Keratinocyte (primary cell): ENCODE data around the gene IL32. TPM values are rescaled to one million over a fixed set of nuclear protein-coding genes. Genes with fewer than 3 reads are reported as not detected.

Experiments
- DNase-seq: peaks from one replicate; pipeline ENCODE4 v3.0.0-alpha.2; 2011; ENCODE audit warnings: low read depth, missing footprints, low spot score
- FAIRE-seq: peaks from 2 replicates; lab custom pipeline; 2011; peaks lifted over from hg19 to GRCh38; lab: Jason Lieb, UNC
- H2AFZ ChIP-seq: 2 replicates; pipeline ENCODE4 v1.6.0; 2012; ENCODE audit warnings: low read length, control low read depth, inconsistent platforms; ENCODE audit not compliant: control insufficient read depth
- H3K27ac ChIP-seq: 2 replicates; pipeline ENCODE4 v1.5.1; 2011; ENCODE audit warnings: low read length; ENCODE audit not compliant: control insufficient read depth, insufficient read depth
- H3K27me3 ChIP-seq: 3 replicates; pipeline ENCODE4 v1.6.0; 2011; ENCODE audit warnings: low read length; ENCODE audit not compliant: control insufficient read depth, insufficient read depth; ENCODE audit errors: extremely low read depth
- H3K36me3 ChIP-seq, 2 experiments: 2 replicates in 1 of 2; 3 replicates in 1 of 2; pipeline ENCODE4 v1.5.1; 2011; ENCODE audit warnings: low read length in 2 of 2, mild to moderate bottlenecking in 1 of 2; ENCODE audit not compliant: control insufficient read depth in 2 of 2, insufficient read depth in 2 of 2; ENCODE audit errors: extremely low read depth in 1 of 2
- H3K4me1 ChIP-seq: 3 replicates; pipeline ENCODE4 v1.5.1; 2011; ENCODE audit warnings: low read length; ENCODE audit not compliant: control insufficient read depth, insufficient read depth; ENCODE audit errors: extremely low read depth
- H3K4me2 ChIP-seq: 3 replicates; pipeline ENCODE4 v1.6.0; 2011; ENCODE audit warnings: low read depth, low read length; ENCODE audit not compliant: control insufficient read depth, insufficient read depth; ENCODE audit errors: extremely low read depth
- H3K4me3 ChIP-seq, 3 experiments: fragments of 200-600 bp in 1 of 3; sonication (generic) in 1 of 3; 2 replicates in 2 of 3; 3 replicates in 1 of 3; pipeline ENCODE4 v1.5.1; 2011 to 2016; ENCODE audit warnings: low read length in 3 of 3, mild to moderate bottlenecking in 3 of 3, control low read depth in 2 of 3, inconsistent platforms in 1 of 3, low read depth in 1 of 3, mixed read lengths in 1 of 3, mixed run types in 1 of 3, moderate library complexity in 1 of 3; ENCODE audit not compliant: control insufficient read depth in 2 of 3, insufficient read depth in 2 of 3; ENCODE audit errors: extremely low read depth in 1 of 3
- H3K79me2 ChIP-seq: 2 replicates; pipeline ENCODE4 v1.6.0; 2012; ENCODE audit warnings: low read length; ENCODE audit not compliant: control insufficient read depth, insufficient read depth
- H3K9ac ChIP-seq: 3 replicates; pipeline ENCODE4 v1.6.0; 2011; ENCODE audit warnings: low read length; ENCODE audit not compliant: control insufficient read depth, insufficient read depth; ENCODE audit errors: extremely low read depth
- H3K9me1 ChIP-seq: 3 replicates; pipeline ENCODE4 v1.6.0; 2011; ENCODE audit warnings: low read length; ENCODE audit not compliant: control insufficient read depth, insufficient read depth; ENCODE audit errors: extremely low read depth
- H3K9me3 ChIP-seq: 2 replicates; pipeline ENCODE4 v1.5.1; 2012; ENCODE audit warnings: low read depth, low read length; ENCODE audit not compliant: control insufficient read depth
- H4K20me1 ChIP-seq: 3 replicates; pipeline ENCODE4 v1.6.0; 2011; ENCODE audit warnings: low read length; ENCODE audit not compliant: control insufficient read depth, insufficient read depth; ENCODE audit errors: extremely low read depth
- CTCF ChIP-seq, 3 experiments: IDR thresholded peaks in 1 of 3; conservative IDR thresholded peaks in 1 of 3; optimal IDR thresholded peaks in 1 of 3; 2 replicates in 2 of 3; 3 replicates in 1 of 3; pipeline versions ENCODE3 to v1.5.1; 2011; ENCODE audit warnings: low read length in 3 of 3, mild to moderate bottlenecking in 3 of 3, moderate library complexity in 2 of 3, control low read depth in 1 of 3, inconsistent platforms in 1 of 3; ENCODE audit not compliant: insufficient read depth in 2 of 3; ENCODE audit errors: extremely low read depth in 1 of 3
- EZH2 ChIP-seq: IDR thresholded peaks from one replicate; pipeline ENCODE4 v1.6.1; 2012; ENCODE audit warnings: inconsistent platforms, mild to moderate bottlenecking, low read length, moderate library complexity
- dilution Hi-C: fragments of 300-500 bp; cut with MboI; formaldehyde crosslinking; loops from one replicate; pipeline ENCODE4 v1.7.0; 2020; ENCODE audit warnings: low sequenced_read_pairs; ENCODE audit not compliant: extremely low pct_ligation_motif_present
- polyA plus RNA-seq, 5 experiments: library from polyadenylated mRNA; depleted of rRNA in 3 of 5; stranded (reverse) in 3 of 5; stranded (forward) in 1 of 5; unstranded in 1 of 5; fragments of >200 nt; gene quantifications; 1 replicate in 1 of 5; 2 replicates in 3 of 5; 3 replicates in 1 of 5; pipeline versions ENCODE4 v1.2.1 to v1.2.3, GENCODE V29; 2011 to 2012; ENCODE audit warnings: missing spikeins in 2 of 5, low read depth in 1 of 5, low replicate concordance in 1 of 5

IL32 gene
- polyA plus RNA-seq, 1 donor (not counting 4 experiments of a cell fraction or from before 2014, with no cell fraction given) = 0.28 TPM

GRCh38 chr16:3099732-3100499, 34.5 kb downstream of the IL32 start:
- Histone ChIP-seq H2AFZ (peak overlapping the region; percentile 87), H3K4me3 (peak overlapping the region in 1 of 3 experiments; percentile 6), H3K36me3 (no peaks in the 10 kb centered on the region), H3K9ac (no peak overlapping the region), H4K20me1 (no peaks in the 10 kb centered on the region), H3K79me2 (no peaks in the 10 kb centered on the region), H3K27me3 (no peaks in the 10 kb centered on the region), H3K27ac (no peak overlapping the region), H3K9me3 (no peaks in the 10 kb centered on the region), H3K4me1 (peaks cover 11% of the 10 kb centered on the region), H3K4me2 (peak overlapping the region; percentile 85), H3K9me1 (no peaks in the 10 kb centered on the region)
- FAIRE-seq (no peak), DNase-seq (peak; percentile 73)
- TF ChIP-seq EZH2 (no peak), CTCF (optimal IDR thresholded peaks at IDR 0.05 in 1 of 3, IDR thresholded peaks at IDR 0.05 in 1 of 3, conservative IDR thresholded peaks at IDR 0.05 in 1 of 3; ENCODE audit: extremely low read depth in 1 of 3, insufficient read depth in 2 of 3, low read length in 3 of 3) (no peak)
- dilution Hi-C loops = no loop called here

GRCh38 chr16:3101018-3101840, 35.8 kb downstream of the IL32 start:
- H3K27ac ChIP-seq = no peak overlapping the region
- no peak overlapping the region for H3K4me3 ChIP-seq
- no peaks in the 10 kb centered on the region for H4K20me1 ChIP-seq
- H3K9me1 ChIP-seq = no peaks in the 10 kb centered on the region
- H3K9ac ChIP-seq = no peak overlapping the region
- no peak overlapping the region for H3K4me2 ChIP-seq
- no peaks in the 10 kb centered on the region for H3K27me3 ChIP-seq
- no peak overlapping the region for H2AFZ ChIP-seq
- no peaks in the 10 kb centered on the region for H3K36me3 ChIP-seq
- no peaks in the 10 kb centered on the region for H3K79me2 ChIP-seq
- H3K4me1 ChIP-seq = peaks cover 11% of the 10 kb centered on the region
- H3K9me3 ChIP-seq = no peaks in the 10 kb centered on the region
- dilution Hi-C loops = no loop called here
- FAIRE-seq = no peak
- DNase-seq = no peak
- TF ChIP-seq CTCF (optimal IDR thresholded peaks at IDR 0.05 in 1 of 3, IDR thresholded peaks at IDR 0.05 in 1 of 3, conservative IDR thresholded peaks at IDR 0.05 in 1 of 3; ENCODE audit: extremely low read depth in 1 of 3, insufficient read depth in 2 of 3, low read length in 3 of 3) (peak; percentile 49 to 74 (median 73)), EZH2 (no peak)
